DMS53 treated with DMSO at 0.1 percent for 48 hours (cell line): ENCODE results near the gene CDYL2.

Source experiments
- DNase-seq: peaks from one replicate; lab custom pipeline; 2025; ENCODE audit not compliant: unreplicated experiment; lab: John Stamatoyannopoulos, UW

CDYL2 gene

DNA sequence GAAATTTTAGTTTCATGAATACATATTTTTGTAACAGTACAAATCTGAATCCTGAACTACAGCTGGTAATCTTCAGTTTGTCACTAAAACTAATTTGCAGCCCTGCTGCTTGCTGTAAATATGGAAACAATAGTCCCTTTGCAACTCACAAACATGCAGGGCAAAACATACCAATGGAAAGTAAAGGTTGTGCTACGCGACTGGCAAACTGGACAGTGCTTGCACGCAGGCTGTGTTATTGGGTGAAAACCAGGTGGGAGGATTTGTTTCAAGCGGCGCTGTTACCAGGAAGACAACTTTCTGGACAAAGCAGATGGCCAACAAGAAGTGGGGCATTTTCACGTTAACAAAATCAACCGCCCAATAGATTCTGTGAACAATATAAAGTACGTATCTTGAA is 93.5 kb downstream of the CDYL2 start:
- no peak for DNase-seq

- no peak for DNase-seq
These were observed 95.6 kb downstream of the CDYL2 start for GRCh38 chr16:80708823-80709222.

DNA sequence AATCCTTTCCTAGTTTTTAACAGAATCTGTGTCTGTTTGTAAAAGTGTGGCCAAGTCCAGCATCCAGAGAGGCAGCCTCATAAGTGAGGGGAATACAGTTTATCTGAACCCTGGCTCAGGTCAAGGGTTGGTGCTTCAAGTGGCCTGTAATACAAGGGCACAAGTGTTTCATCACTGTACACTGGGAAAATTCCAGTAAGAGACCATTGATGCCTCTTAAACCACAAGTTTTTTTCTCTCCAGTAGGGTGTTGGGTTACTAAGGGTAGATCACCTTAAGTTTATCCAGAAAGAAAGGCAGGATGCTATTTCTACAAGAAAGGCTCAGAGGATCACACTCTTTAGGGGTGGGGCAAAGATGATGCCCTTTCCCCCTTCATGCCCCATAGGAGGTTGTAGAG is 96.7 kb downstream of the CDYL2 start:
- no peak for DNase-seq

DNA sequence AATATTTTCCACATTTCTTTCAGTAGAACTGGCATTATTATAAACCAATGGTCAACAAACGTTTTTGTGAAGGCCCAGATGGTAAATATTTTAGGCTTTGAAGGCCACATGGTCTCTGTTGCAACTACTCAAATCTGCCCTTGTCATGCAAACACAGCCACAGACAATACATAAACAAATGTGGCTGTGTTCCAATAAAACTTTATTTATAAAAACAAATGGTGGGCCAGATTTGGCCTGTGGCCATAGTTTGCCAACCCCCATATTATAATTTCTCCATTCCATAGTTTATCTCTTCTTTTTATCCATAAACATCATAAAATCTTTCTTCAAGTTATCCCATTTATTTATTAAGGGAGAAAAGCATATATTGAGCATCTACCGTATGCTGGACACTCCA is 98.8 kb downstream of the CDYL2 start:
- DNase-seq, result no peak

- no peak for DNase-seq
These were observed 99.5 kb downstream of the CDYL2 start for GRCh38 chr16:80704751-80705505.

- no peak for DNase-seq
These were observed 101.0 kb downstream of the CDYL2 start for GRCh38 chr16:80703131-80704071.

DNA sequence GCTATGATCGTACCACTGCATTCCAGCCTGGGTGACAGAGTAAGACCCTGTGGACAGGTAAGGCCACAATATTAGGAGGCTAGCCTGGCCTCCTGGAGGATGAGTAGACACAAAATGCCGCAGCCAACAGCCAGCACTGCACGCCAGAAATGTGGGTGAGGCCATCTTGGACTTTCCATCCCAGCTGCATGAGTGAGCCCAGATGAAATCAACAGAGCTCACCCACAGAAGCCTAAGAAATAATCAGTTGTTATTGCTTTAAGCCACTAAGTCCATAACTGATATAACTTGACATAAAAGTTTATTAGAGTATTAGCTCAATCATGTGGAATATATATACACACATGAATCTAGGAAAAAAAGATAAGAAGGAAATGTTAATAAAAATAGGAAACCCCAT is 101.7 kb downstream of the CDYL2 start:
- no peak for DNase-seq

- DNase-seq, result no peak
These were observed 103.8 kb downstream of the CDYL2 start for GRCh38 chr16:80700558-80700957.

DNA sequence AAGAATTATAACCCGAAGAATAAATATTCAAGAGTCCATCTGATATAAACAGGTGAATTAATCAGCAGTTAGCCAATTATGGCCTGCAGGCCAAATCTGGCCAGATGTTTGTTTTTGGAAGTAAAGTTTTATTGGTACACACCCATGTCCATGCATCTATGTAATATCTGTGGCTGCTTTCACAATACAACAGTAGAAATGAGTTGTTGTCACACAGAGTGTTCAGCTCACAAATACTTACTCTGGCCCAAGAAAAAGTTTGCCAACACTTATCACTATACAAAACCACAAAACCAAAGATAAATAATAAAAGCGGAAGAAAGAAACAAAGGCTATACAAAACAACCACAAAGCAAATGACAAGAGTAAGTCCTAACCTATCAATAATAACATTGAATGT is 109.4 kb downstream of the CDYL2 start:
- DNase-seq, result no peak

- DNase-seq, result no peak
These were observed 110.8 kb downstream of the CDYL2 start for GRCh38 chr16:80693553-80693952.

GRCh38 chr16:80692270-80692669 is 112.1 kb downstream of the CDYL2 start:
- DNase-seq, result no peak

DNA sequence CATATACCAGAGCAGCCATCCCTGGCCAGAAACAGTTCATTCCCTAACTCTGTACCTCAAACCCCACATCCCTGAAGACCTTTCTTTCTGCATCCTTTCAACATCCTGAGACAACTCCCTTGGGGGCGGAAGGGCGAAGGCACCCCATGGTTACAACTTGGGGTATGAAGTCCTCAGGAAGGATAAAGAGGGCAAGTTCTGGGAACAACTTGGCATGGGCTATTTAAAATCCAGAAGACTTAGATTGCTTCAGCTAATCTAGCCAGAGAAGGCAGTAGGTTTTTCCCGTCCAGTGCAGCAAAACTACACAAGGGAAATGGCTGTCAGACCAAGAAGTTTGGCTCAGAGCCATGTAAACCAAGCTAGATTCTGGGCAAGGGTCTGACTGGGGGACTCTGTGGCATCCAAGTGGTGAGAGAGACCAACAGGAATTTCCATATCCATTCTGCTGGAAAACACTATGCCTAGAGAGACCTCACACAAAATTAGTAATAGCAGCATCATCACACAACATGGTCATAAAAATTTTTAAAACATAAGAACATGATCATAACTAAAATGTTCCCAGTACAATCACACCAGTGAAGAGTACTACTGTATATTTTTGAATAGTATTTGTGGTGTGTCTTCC is 113.2 kb downstream of the CDYL2 start:
- DNase-seq, result no peak

GRCh38 chr16:80689487-80689886 is 114.9 kb downstream of the CDYL2 start:
- no peak for DNase-seq

DNA sequence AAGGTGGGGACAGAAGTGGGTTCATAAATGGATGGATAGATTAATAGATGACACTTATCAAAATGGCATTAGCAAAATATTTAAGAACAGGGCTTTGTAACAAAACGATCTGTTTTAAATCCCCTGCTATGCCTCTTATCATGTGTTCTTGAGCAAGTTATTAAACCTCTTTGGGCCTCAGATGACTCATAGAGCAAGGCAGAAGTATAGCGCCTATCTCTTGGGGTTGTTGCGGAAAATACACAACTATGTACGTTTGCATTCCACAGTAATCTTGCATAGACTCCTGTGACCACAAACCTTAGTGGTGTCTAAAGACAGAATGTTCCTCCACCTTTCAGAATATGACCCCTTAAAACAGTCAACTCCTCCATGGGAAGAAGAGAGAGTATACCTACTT is 116.8 kb downstream of the CDYL2 start:
- DNase-seq, result no peak

DNA sequence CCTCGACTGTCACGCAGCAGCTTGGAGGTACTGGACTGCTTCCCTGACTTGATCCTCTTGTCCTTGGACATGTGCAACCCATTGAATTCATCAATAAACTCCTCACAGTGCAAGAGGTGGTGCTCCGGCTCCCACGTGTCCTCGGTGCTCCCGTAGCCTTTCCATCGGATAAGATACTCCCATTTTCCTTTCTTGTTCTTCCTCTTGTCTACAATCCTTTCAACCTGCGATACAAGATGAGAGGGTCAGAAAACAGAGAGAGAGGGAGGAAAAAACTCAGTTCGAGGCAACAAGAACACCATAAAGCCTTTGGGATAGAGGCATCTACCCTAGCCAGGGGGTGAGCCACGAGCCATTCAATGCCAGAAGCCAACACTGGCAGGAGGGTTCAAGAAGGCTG is 119.5 kb downstream of the CDYL2 start:
- no peak for DNase-seq

DNA sequence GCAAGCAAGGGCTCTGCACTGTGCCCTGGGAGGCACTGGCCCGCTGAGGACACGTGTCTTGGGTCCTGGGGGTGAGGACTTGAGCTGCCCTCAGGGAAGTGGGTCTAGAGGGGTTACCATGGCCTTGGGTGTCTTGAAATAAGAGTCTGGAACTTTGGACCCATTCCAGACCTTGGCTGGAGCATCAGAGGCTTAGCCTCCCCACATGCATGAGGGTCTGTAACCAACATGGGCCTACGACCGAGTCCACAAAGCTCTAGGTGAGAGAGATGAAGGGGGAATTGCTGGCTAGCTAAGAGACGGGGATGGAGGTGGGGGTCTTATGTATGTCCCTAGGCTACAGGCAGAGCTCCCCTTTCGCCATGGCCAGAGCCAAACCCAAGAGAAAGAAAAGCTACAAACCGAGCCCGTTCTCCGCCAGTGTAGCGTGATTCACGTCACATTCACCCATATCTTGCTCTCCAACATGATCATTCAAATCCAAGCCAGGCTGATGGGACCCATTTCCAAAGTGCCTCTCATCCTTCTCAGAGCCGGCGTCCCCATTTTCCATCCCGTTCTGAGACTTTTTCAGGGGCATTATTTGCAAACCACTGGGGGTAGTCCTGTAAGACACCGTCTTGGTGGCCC is 120.1 kb downstream of the CDYL2 start:
- DNase-seq, result no peak

DNA sequence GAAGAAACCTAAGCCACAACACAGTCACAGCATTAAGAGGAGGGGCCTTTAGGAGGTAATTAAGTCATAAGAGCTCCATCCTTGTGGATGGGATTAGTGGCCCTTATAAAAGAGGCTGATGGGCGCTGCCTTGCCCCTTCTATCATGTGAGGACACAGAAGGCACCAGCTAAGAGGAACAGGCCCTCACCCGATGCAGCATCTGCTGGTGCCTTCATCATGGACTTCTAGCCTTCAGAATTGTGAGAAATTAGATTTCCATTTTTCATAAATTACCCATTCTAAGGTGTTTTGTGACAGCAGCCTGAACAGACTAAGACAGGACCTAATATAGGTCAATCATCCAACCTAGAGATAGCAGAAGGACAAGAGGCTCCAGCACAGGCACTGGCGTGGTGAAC is 120.8 kb downstream of the CDYL2 start:
- no peak for DNase-seq

DNA sequence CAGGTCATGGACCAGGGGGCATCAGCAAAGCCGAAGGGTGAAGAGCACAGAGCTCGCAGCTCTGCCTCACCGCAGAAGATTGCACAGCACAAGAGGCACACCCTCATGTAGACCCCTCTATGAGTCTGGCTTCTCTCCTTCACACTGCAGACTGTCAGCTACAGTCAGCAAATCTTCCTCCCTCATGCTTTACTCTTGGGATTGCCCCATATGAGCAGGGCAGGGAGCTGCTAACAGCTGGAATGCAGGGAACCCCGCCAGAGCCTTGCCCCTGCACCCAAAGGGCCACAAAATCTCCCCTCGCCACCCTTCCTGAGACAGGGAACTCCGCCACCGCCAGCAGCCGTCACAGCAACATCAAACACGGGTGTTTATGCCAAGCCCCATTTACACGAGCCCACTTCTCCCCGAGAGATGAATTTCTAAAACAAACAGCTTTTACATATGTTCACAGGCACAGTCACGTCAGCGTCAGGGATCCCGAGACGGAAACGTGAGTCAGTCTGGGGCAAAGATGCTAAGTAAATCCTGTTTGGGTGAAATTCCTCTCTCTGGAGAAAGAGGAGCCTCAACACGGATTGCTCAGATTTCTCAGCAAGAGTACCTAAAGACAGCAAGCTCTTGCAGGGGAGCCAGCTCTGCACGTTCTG is 121.9 kb downstream of the CDYL2 start:
- DNase-seq, result no peak

DNA sequence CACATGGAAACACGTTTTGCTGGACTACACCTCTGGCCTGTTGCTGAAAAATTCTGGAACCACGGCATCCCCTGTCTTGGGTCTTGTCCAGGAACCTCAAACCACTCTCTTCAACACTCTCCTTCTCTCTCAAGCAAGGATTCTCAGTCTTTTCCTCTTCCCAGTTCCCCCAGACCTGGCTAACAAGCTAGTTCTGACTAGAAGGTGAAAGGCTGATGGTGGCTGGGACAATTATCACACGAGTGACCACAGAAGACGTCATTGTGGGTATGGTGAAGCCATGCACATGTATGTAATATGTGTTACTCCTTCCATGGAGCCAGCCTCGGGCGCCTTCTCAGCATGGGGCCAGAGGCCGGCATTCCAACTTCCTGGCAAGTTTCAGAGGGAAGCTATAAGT is 123.0 kb downstream of the CDYL2 start:
- no peak for DNase-seq

- DNase-seq, result no peak
These were observed 123.6 kb downstream of the CDYL2 start for GRCh38 chr16:80680839-80681238.

DNA sequence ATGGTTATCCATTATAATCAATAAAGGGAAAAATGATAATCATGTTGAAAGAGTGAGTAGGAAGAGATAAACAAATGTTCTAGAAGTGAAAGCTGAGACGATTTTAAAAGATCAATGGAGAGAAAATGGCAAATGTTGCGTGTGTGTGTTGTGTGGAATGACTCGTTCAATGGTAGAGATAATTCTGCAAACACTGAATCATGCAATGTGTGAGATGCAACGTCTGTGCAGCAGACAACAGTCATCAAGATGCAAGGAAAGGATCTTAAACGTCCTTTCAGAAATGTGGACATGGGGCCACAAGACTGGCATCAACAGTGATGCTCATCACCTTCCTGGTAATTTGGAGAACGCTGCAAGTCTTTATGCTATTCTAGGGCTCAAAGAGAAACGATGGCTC is 124.4 kb downstream of the CDYL2 start:
- no peak for DNase-seq
